GM18858 (cell line): ENCODE results near the gene RGP1.

Experiments
- ATAC-seq: cut with Tn5 transposase; IDR thresholded peaks from one replicate; pipeline ENCODE4 v1.9.1; 2021; ENCODE audit not compliant: unreplicated experiment

The RGP1 gene

GRCh38 chr9:35771075-35771433 is 22.0 kb downstream of the RGP1 start:
- ATAC-seq: no peak

GRCh38 chr9:35771534-35771933 is 22.4 kb downstream of the RGP1 start:
- no peak for ATAC-seq

- ATAC-seq: no peak
Observed at GRCh38 chr9:35771943-35772342, 22.9 kb downstream of the RGP1 start.

GRCh38 chr9:35774907-35775635 is 26.0 kb downstream of the RGP1 start:
- ATAC-seq: no peak

- ATAC-seq: no peak
Observed at GRCh38 chr9:35776018-35776417, 26.9 kb downstream of the RGP1 start.

GRCh38 chr9:35778496-35778895 is 29.4 kb downstream of the RGP1 start:
- no peak for ATAC-seq

- ATAC-seq: no peak
Observed at GRCh38 chr9:35781066-35781465, 32.0 kb downstream of the RGP1 start.

GRCh38 chr9:35783418-35783817 is 34.3 kb downstream of the RGP1 start:
- ATAC-seq: no peak

GRCh38 chr9:35789541-35789940 is 40.5 kb downstream of the RGP1 start:
- ATAC-seq: no peak

GRCh38 chr9:35790025-35790384 is 40.9 kb downstream of the RGP1 start:
- no peak for ATAC-seq

- ATAC-seq: no peak
Observed at GRCh38 chr9:35790385-35791296, 41.6 kb downstream of the RGP1 start.

- ATAC-seq: no peak
Observed at GRCh38 chr9:35791297-35791921, 42.3 kb downstream of the RGP1 start, which contains the start of gene NPR2. TSS of gene NPR2 (plus strand) at chr9:35791591. CDS start at chr9:35792409, 818 bp downstream.

GRCh38 chr9:35792024-35792813 is 43.1 kb downstream of the RGP1 start:
- ATAC-seq: no peak

GRCh38 chr9:35792826-35793225 is 43.7 kb downstream of the RGP1 start:
- ATAC-seq: no peak

- ATAC-seq: no peak
Observed at GRCh38 chr9:35793461-35793860, 44.4 kb downstream of the RGP1 start.

- ATAC-seq: no peak
Observed at GRCh38 chr9:35795695-35796094, 46.6 kb downstream of the RGP1 start.

- ATAC-seq: no peak
Observed at GRCh38 chr9:35797311-35798109, 48.4 kb downstream of the RGP1 start.

GRCh38 chr9:35798658-35799374 is 49.7 kb downstream of the RGP1 start:
- no peak for ATAC-seq

- no peak for ATAC-seq
Observed at GRCh38 chr9:35800530-35800929, 51.4 kb downstream of the RGP1 start.
